AG20443 (cell line): ENCODE results near the gene LSG1.
A peak's percentile ranks its signal among the peaks of the same experiment; 100 is the strongest.
"Not testable (repeated sequence)": the region's sequence is repeated elsewhere in the genome, so short reads cannot be mapped to it uniquely, and the experiment has no call there.

Experiments used
- DNase-seq: peaks from one replicate; pipeline ENCODE4 v3.0.0; 2012; ENCODE audit warnings: low spot score, mixed read lengths

LSG1 gene

DNA sequence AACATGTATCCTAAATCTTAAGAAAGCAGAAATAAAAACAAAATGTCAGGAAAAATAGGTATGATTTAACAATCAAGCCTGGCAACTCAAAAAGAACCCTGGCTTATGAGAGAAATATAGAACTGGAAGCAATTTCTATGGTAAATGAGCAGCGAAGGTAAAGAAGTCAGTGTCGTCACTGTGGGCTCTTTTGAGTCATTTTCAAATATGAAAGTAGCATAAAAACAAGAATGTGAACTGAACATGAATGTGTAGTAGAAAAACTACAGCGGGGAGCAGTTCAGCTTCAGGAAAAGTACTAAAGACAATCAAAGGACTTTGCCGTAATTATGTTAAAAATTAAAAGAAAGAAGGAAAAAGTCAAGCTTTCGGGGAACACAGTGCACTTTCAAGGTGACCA lies 17.5 kb downstream of the LSG1 start:
- DNase-seq, result no peak

- DNase-seq, result no peak
These were observed 24.2 kb downstream of the LSG1 start for GRCh38 chr3:194647747-194648146.

- DNase-seq, result no peak
These were observed 29.2 kb downstream of the LSG1 start for GRCh38 chr3:194642769-194643168.

DNA sequence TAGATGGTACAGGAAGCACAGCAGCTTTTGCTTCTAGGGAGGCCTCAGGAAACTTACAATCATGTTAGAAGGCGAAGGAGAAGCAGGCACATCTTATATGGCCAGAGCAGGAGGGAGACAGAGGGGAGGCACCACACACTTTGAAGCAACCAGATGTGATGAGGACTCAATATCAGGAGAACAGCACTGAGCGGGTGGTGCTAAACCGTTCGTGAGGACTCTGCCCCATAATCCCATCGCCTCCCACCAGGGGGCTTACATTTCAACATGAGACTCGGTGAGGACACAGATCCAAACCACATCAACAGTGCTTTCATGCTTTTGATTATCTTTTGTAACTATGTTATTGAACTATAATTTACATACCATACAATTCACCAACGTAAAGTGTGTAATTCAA lies 31.2 kb downstream of the LSG1 start:
- DNase-seq, result no peak

GRCh38 chr3:194638991-194639605 lies 32.9 kb downstream of the LSG1 start:
- no peak for DNase-seq

- DNase-seq, result no peak
These were observed 34.2 kb downstream of the LSG1 start for GRCh38 chr3:194637541-194638400.

GRCh38 chr3:194637066-194637465 lies 34.9 kb downstream of the LSG1 start:
- no peak for DNase-seq

DNA sequence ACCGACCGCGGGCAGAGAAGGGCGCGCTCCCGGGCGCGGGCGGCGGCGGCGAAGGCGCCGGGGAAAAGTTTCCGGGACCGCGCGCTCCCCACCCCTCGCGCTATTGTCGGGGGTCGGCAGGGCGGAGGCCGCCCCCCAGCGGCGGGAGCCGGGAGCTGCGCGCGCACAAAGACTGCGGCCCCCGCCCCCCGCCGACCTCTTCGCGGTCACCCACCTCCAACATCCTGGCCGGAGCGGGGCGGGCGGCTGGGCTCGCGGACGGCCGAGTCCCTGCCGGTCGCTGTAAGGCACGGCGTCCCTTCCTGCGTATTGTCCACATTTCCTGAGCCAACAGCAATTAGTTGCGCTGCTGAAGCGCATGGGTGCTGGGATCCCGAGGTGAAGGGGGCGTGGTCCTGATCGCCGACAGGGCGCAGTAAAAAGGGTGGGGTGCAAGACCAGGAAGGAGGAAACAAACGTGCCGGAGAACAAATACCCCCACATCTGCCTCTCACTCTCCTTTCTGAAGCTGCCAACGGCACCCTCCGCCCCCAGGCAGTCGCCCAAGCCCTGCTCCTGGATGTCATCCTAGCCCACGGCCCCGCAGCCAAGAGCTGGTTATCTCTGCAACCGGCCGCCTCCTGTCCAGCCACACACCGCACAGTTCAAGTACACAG lies 38.5 kb downstream of the LSG1 start, which contains the start of gene TMEM44:
TSS of gene TMEM44 (minus strand) at position 71 of the 656 bp plus-strand sequence. CDS start 204 bp downstream, outside the sequence.
- peak; percentile 97 for DNase-seq

DNA sequence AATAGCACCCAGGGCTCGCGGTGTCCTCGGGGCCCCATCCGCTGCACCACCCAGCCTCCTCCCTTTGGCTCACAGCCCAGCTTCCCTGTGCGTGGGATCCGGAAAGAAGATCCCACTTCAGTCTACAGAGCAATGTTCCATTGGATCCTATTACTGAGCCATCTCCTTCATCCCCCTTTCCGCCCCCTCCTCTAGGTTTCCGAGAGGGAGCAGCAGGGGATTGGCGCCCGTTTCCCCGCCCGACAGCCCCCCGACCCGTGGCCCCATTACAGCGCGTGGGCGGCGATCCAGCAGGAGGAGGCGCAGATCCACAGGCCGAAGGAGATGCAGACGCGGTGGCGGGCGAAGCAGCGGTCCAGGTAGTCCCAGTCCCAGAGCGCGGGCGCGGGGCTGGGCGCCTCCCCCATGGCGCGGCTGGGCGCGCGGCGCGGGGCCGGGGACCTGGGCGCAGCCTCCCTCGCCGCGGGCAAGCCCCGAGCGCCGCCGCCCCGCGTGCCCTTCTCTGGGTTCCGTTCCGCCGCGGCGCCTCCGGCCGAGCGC lies 39.1 kb downstream of the LSG1 start:
- DNase-seq, result peak; percentile 57

DNA sequence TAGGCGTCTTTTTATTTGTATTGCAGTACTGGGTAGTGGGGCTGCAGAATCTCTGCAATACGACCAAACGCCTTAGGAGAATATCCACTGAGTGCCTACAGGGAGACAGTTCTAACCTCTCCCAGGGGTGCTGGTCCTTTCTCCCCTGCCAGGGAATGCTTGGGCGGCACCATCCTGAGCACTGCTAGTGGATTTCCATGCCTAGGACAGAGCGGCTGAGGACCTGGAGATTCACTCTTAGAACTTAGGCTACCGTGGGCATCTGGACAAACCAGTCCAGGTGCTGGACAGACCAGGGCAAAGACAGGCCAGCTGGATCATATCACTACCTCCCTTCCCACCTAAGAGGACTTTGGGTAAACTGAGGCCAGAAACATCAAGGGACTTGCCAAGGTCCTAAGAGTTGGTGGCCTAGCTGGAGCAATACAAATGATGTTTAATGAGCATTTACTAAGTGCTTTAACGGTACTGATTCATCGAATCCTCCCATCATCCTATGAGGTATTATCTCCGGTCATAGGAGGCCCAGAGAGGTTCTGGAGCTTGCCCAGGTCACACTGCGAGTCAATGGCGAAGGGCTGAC lies 39.7 kb downstream of the LSG1 start:
- DNase-seq, result no peak

DNA sequence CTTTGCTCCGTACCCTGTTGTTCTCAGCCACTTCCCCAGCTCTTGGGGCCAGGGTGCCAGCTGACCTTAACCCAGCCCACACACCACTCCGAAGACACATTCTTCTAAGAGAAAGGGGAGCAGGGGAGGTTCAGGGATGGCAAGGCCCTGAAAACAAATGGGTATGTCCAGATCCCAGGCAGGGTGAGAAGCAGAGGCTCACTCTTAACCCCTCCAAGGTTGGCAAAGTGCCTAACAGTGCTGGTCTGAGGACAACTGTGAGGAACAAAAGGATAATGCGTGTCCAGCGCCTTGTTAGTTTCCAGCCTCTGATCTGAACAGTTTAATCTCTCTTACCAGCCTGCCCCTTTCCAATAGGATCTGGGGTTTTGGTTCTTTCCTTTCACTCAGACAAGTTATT lies 40.3 kb downstream of the LSG1 start:
- no peak for DNase-seq

GRCh38 chr3:194630681-194631080 lies 41.3 kb downstream of the LSG1 start:
- DNase-seq, result not testable (repeated sequence)

DNA sequence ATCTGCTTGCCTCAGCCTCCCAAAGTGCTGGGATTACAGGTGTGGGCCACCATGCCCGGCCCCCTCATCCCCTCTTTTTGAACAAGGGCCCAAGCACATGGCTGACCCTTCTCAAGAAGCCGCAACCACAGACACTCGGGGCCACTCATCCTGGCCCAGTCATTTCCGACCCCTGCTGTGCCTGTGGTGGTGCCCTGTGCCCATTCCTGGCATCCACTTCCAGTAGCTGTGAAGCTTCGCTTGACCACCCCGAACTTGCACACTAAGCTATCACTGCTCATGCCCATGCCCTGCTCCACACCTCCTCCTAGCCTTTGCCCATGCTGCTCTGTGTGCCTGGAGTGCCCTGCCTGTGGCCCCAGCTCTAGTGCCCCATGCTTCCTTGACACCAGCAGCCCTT lies 47.0 kb downstream of the LSG1 start:
- DNase-seq, result no peak

- DNase-seq, result no peak
These were observed 48.3 kb downstream of the LSG1 start for GRCh38 chr3:194623449-194624290.

DNA sequence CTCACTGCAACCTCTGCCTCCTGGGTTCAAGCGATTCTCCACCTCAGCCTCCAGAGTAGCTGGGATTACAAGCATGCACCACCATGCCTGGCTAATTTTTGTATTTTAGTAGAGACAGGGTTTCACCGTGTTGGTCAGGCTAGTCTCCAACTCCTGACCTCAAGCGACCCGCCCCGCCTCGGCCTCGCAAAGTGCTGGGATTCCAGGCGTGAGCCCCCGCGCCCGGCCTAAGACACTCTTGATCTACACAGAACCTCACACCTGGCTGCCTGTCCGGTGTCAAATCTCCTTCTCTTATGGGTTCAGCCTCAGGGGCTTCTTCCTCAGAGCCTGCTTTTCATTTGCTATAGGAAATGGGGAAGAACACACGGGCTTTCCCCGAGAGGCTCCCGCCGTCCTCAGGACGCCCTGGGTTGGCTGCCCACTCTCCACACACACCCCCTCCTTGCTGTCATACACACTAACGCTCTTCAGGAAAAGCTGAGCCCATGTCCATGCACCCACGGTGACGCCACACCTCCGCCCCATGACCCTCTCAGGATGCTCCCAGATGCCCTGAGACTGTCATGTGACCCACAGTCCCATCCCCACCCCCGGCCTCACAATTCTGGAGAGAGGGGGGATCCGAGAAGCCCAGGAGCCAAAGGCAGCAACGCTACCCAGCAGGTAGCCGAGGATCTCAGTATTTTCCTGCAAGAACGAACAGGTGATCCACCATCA lies 49.2 kb downstream of the LSG1 start:
- DNase-seq, result no peak

- DNase-seq, result no peak
These were observed 50.0 kb downstream of the LSG1 start for GRCh38 chr3:194621947-194622346.

GRCh38 chr3:194620196-194620595 lies 51.8 kb downstream of the LSG1 start:
- DNase-seq, result no peak

- no peak for DNase-seq
These were observed 52.2 kb downstream of the LSG1 start for GRCh38 chr3:194619741-194620140.

DNA sequence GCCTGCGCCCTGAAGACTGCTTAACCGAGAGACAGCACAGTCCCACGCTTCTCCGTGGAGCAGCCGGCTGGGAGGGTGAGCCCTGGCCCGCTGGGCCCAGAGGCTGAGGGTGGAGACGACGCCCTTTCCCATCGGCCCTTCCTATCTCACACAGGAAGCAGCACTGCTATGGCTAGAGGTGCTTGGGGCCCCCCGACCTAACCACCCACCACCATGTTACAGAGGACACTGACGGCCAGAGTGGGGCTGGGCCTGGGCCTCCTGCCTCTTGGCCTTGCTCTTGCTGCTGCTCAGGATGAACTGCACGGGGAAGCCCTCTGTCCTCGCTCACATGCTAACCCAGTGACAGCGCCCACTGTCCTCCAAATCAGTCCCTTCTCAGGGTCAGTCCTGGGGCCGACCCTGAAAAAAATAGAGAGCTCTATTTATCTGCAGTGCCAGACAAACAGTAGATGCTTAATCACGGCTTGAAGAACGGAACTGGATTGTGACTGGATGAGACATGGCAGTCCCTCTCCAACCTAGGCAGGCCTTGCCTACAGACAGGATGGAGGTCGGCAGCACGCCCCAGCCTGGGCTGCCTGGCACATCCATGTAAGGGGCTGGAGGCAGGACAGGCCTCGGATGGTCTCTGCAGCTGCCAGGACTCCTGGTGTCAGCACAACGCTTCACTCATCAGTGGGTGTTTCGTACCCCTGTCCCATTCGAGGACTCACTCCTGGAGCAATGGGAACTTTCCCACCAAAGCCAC lies 53.0 kb downstream of the LSG1 start:
- no peak for DNase-seq

GRCh38 chr3:194617827-194618226 lies 54.2 kb downstream of the LSG1 start:
- DNase-seq, result no peak
